Testis (tissue), 3 donors: Measurements from ENCODE around the gene TMEM213. TPM values are rescaled to one million over a fixed set of nuclear protein-coding genes. Genes with fewer than 3 reads are reported as not detected.

ENCODE experiments used
- DNase-seq: peaks from one replicate; pipeline ENCODE4 v3.0.0-alpha.2; 2019
- H3K27ac ChIP-seq, 2 donors: fragments of 200-600 bp; sonication (generic); one replicate each; pipeline ENCODE4 v1.5.1; 2019
- H3K27me3 ChIP-seq: fragments of 200-600 bp; sonication (generic); one replicate; pipeline ENCODE4 v1.5.1; 2019
- H3K36me3 ChIP-seq: fragments of 200-600 bp; sonication (generic); one replicate; pipeline ENCODE4 v1.5.1; 2017; ENCODE audit warnings: low read depth; ENCODE audit errors: missing control alignments
- H3K4me1 ChIP-seq: fragments of 200-600 bp; sonication (generic); one replicate; pipeline ENCODE4 v1.5.1; 2019
- H3K4me3 ChIP-seq, 2 donors: fragments of 200-600 bp; sonication (generic); one replicate each; pipeline ENCODE4 v1.5.1; 2017 to 2019
- H3K9me3 ChIP-seq: fragments of 200-600 bp; sonication (generic); one replicate; pipeline ENCODE4 v1.5.1; 2017
- POLR2A ChIP-seq: fragments of 450-650 bp; IDR thresholded peaks from one replicate; pipeline ENCODE4 v1.6.1; 2017; ENCODE audit warnings: antibody characterized with exemption, mild to moderate bottlenecking, moderate library complexity
- WGBS, 2 donors: methylation state at CpG; one replicate each; pipeline ENCODE4 v1.1.5; 2018; 5-methylcytosine and 5-hydroxymethylcytosine counted together
- intact Hi-C: fragments of 100-400 bp; cut with DNase I; formaldehyde crosslinking; loops from one replicate; pipeline ENCODE4 v1.15.1; 2023; ENCODE audit warnings: low total_unique reads
- polyA plus RNA-seq: library from polyadenylated mRNA; stranded (reverse); fragments of 350-450 nt; fragmentation: Illumina TruSeq; extraction: RNeasy Lipid Tissue Mini Kit (QIAGEN cat#74804); gene quantifications from one replicate; pipeline ENCODE4 v1.2.3, GENCODE V29; 2014; ENCODE audit warnings: low read depth, low replicate concordance; ENCODE audit not compliant: insufficient read depth
- total RNA-seq, 2 donors: library from RNA; depleted of rRNA; stranded (reverse); fragments of >200 nt; gene quantifications; one replicate each; pipeline ENCODE4 v1.2.3, GENCODE V29; 2016
- TF ChIP-seq, protein P1 (sequence below), 3 experiments: fragments of 450-650 bp in 2 of 3; fragments of 200-600 bp in 1 of 3; sonication (generic) in 1 of 3; IDR thresholded peaks; one replicate each; pipeline ENCODE4 v1.5.1; 2016 to 2019; ENCODE audit warnings: antibody characterized with exemption in 3 of 3, mild to moderate bottlenecking in 2 of 3, moderate library complexity in 1 of 3

Gene TMEM213
- total and polyA plus RNA-seq, 3 donors from 2014 or later: 0.09 to 0.31 TPM; not detected in 1

GRCh38 chr7:138854115-138854645 lies 56.4 kb downstream of the TMEM213 start:
- 86 to 92% methylated on average over 5 of the region's 5 CpGs for WGBS, 2 donors

DNA sequence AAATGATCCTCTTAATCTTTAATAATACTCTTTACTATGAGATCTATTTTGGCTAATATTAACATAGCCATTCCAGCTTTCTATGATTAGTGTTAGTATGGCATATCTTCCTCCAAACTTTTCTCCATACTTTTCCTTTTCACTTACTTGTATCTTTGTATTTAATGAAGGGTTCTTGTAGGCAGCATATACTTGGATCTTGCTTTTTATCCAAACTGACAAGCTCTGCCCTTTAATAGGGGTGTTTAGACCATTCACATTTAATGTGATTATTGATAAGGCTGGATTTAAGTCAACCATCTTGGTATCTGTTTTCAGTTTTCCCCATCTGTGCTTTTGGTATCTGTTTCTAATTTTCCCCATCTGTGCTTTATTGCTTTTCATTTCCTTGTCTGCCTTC lies 59.9 kb downstream of the TMEM213 start:
- no peaks in the 10 kb centered on the region for H3K9me3 ChIP-seq
- H3K4me1 ChIP-seq: no peaks in the 10 kb centered on the region
- H3K36me3 ChIP-seq: no peaks in the 10 kb centered on the region
- TF ChIP-seq POLR2A: no peak
- TF ChIP-seq, protein P1, sequence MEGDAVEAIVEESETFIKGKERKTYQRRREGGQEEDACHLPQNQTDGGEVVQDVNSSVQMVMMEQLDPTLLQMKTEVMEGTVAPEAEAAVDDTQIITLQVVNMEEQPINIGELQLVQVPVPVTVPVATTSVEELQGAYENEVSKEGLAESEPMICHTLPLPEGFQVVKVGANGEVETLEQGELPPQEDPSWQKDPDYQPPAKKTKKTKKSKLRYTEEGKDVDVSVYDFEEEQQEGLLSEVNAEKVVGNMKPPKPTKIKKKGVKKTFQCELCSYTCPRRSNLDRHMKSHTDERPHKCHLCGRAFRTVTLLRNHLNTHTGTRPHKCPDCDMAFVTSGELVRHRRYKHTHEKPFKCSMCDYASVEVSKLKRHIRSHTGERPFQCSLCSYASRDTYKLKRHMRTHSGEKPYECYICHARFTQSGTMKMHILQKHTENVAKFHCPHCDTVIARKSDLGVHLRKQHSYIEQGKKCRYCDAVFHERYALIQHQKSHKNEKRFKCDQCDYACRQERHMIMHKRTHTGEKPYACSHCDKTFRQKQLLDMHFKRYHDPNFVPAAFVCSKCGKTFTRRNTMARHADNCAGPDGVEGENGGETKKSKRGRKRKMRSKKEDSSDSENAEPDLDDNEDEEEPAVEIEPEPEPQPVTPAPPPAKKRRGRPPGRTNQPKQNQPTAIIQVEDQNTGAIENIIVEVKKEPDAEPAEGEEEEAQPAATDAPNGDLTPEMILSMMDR (IDR thresholded peaks at IDR 0.05): no peak
- intact Hi-C loops: no loop called here
- H3K4me3 ChIP-seq: no peak overlapping the region
- H3K27ac ChIP-seq: no peak overlapping the region
- no peaks in the 10 kb centered on the region for H3K27me3 ChIP-seq
- no peak for DNase-seq

More at GRCh38 chr7:138854115-138854645, 56.4 kb downstream of the TMEM213 start:
- TF ChIP-seq POLR2A: no peak
- TF ChIP-seq, protein P1 (IDR thresholded peaks at IDR 0.05): no peak
- Histone ChIP-seq H3K4me1 (no peaks in the 10 kb centered on the region), H3K9me3 (no peaks in the 10 kb centered on the region), H3K4me3 (no peak overlapping the region), H3K27ac (no peak overlapping the region), H3K27me3 (no peaks in the 10 kb centered on the region), H3K36me3 (no peaks in the 10 kb centered on the region)
- DNase-seq: no peak
- intact Hi-C loops: no loop called here

DNA sequence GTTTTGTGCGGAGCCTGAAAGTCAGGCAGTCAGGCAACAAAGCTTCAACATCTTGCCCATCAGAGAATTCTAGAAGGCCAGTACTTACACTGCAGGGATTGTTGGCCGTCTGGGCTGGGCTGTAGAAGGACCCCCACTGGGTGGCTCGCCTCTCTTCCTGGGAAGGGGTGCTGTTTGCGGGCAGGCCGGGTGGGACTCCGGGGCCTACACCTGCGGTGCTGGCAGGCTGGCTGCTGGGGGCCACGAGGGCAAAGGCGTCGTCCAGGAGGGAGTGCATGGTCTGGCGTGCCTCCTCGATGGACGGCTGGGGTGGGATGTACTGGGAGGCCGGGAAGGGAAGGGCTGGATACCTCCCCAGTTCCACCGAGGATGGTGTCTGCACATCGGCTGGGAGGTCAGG lies 63.3 kb downstream of the TMEM213 start:
- Histone ChIP-seq H3K36me3 (no peaks in the 10 kb centered on the region), H3K4me1 (no peaks in the 10 kb centered on the region), H3K27me3 (no peaks in the 10 kb centered on the region), H3K27ac (no peak overlapping the region), H3K4me3 (no peak overlapping the region), H3K9me3 (no peaks in the 10 kb centered on the region)
- intact Hi-C loops: no loop called here
- no peak for DNase-seq
- 94 to 98% methylated on average over 16 of the region's 16 CpGs for WGBS, 2 donors
- TF ChIP-seq POLR2A: no peak
- TF ChIP-seq, protein P1 (IDR thresholded peaks at IDR 0.05): no peak

DNA sequence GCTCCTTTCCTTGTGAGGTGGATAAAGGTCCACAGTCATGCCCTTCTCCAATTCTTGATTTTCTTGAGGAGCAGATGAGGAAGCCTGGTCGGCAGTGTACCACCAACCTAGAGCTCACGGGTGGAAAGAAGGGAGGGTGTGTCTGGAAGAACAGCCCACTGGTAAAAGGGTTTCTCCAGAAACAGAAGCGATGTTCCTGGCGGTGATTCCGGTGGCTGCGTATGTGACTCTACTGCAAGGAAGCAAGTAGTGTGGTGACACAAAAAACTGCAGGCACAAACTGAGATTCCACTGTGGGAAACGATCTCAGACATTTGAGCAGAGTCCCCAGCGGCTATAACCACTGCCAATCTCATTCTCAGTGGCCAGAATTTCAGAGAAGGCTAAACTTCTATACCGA lies 66.1 kb downstream of the TMEM213 start:
- no peak overlapping the region for H3K4me3 ChIP-seq
- no peaks in the 10 kb centered on the region for H3K4me1 ChIP-seq
- DNase-seq: no peak
- WGBS, 2 donors: 93 to 97% methylated on average over 9 of the region's 9 CpGs
- no peaks in the 10 kb centered on the region for H3K9me3 ChIP-seq
- TF ChIP-seq POLR2A: no peak
- TF ChIP-seq, protein P1 (IDR thresholded peaks at IDR 0.05): no peak
- no peak overlapping the region for H3K27ac ChIP-seq
- H3K36me3 ChIP-seq: no peaks in the 10 kb centered on the region
- H3K27me3 ChIP-seq: no peaks in the 10 kb centered on the region
- intact Hi-C loops: no loop called here

GRCh38 chr7:138864667-138865066 lies 66.9 kb downstream of the TMEM213 start:
- no peaks in the 10 kb centered on the region for H3K9me3 ChIP-seq
- intact Hi-C loops: no loop called here
- H3K36me3 ChIP-seq: no peaks in the 10 kb centered on the region
- no peaks in the 10 kb centered on the region for H3K27me3 ChIP-seq
- no peaks in the 10 kb centered on the region for H3K4me1 ChIP-seq
- H3K27ac ChIP-seq: no peak overlapping the region
- DNase-seq: no peak
- TF ChIP-seq, protein P1 (IDR thresholded peaks at IDR 0.05): no peak
- TF ChIP-seq POLR2A: no peak
- 93 to 98% methylated on average over 3 of the region's 3 CpGs for WGBS, 2 donors
- no peak overlapping the region for H3K4me3 ChIP-seq
